ENCODE data around the gene RNF220. TPM values are rescaled to one million over a fixed set of nuclear protein-coding genes. Genes with fewer than 3 reads are reported as not detected.

Gene RNF220
- total and polyA plus RNA-seq, 2 of the 4 experiments (the other 2 are of a cell fraction): 71.8 to 77.1 TPM

- H3K4me1 ChIP-seq (ENCODE audit: control insufficient read depth, insufficient read depth, low read length): no peaks in the 10 kb centered on the region
- H4K8ac ChIP-seq (ENCODE audit: low read depth in 2 of 2, low read length in 2 of 2): no peak overlapping the region
- no peaks in the 10 kb centered on the region for H3K9me1 ChIP-seq (ENCODE audit: insufficient read depth, low read length)
- H2AK9ac ChIP-seq (replicated peaks; ENCODE audit: low read depth, low read length, poor library complexity): no peak overlapping the region
- no peak overlapping the region for H2BK15ac ChIP-seq (ENCODE audit: low read depth, low read length)
- DNase-seq (no peak), ATAC-seq (ENCODE audit: low read depth) (no peak)
- 28% methylated on average over 2 of the region's 5 CpGs; no CpG with 5 or more reads in 1 of the 2 experiments for WGBS, 2 experiments (ENCODE audit: extremely low coverage in 2 of 2, insufficient read length in 1 of 2)
- dilution Hi-C loops (cut with HindIII; ENCODE audit: low sequenced_read_pairs, unreplicated experiment): no loop called here
- peaks cover 58% of the 10 kb centered on the region for H3K27me3 ChIP-seq (ENCODE audit: control insufficient read depth, insufficient read depth, low read length)
- H2BK20ac ChIP-seq (ENCODE audit: low read depth, low read length): no peak overlapping the region
- no peak overlapping the region for H3K56ac ChIP-seq (ENCODE audit: extremely low read depth, insufficient read depth, low read length)
- no peak overlapping the region for H2AFZ ChIP-seq (replicated peaks; ENCODE audit: low read length, poor library complexity)
- ChIA-PET POLR2A (ENCODE audit: unreplicated experiment) (no interaction called here), CTCF (interaction anchor here (0.6 to 2.5 kb wide), 7 partner anchors 9 to 173 kb away, joined by 3 to 11 read pairs (median 3); no protein-coding TSS in a partner anchor)
- no peak overlapping the region for H3K27ac ChIP-seq (ENCODE audit: insufficient read depth, low read length)
- no peaks in the 10 kb centered on the region for H3K36me3 ChIP-seq (ENCODE audit: control insufficient read depth, insufficient read depth, low read length)
- no peak overlapping the region for H2BK5ac ChIP-seq (ENCODE audit: low read depth, low read length, poor library complexity, severe bottlenecking)
- TF ChIP-seq CTCF (conservative IDR thresholded peaks at IDR 0.05; ENCODE audit: low read depth, low read length) (peak; percentile 21; the same call in 1 of the 2 replicates), USF2 (IDR thresholded peaks at IDR 0.05; ENCODE audit: low read depth, low read length) (no peak), BHLHE40 (IDR thresholded peaks at IDR 0.05; ENCODE audit: low read depth, low read length) (no peak), RCOR1 (IDR thresholded peaks at IDR 0.05; ENCODE audit: insufficient replicate concordance, low read length) (no peak), CEBPB (IDR thresholded peaks at IDR 0.05; ENCODE audit: low read depth, low read length) (no peak), NFE2L2 (IDR thresholded peaks at IDR 0.05; ENCODE audit: low read depth, low read length) (no peak), RAD21 (IDR thresholded peaks at IDR 0.05; ENCODE audit: low read length) (0 out of 2 replicates have a peak, but pooled peaks have one; percentile 10), MAZ (IDR thresholded peaks at IDR 0.05; ENCODE audit: borderline replicate concordance, low read depth, low read length) (no peak)
- H4K20me1 ChIP-seq (ENCODE audit: insufficient read depth, low read length): no peaks in the 10 kb centered on the region
- no peak overlapping the region for H3K4ac ChIP-seq (ENCODE audit: low read depth, low read length)
- no TSS peak for BruUV-seq (replicated peaks)
- no peak overlapping the region for H3K4me3 ChIP-seq (ENCODE audit: insufficient read depth, low read depth, low read length)
- H3K9ac ChIP-seq (ENCODE audit: low read depth, low read length): no peak overlapping the region
- H4K91ac ChIP-seq (ENCODE audit: insufficient read depth, low read depth, low read length): no peak overlapping the region
- H2BK120ac ChIP-seq (ENCODE audit: low read depth, low read length): no peak overlapping the region
- in situ Hi-C loops (cut with MboI; ENCODE audit: low sequenced_read_pairs): no loop called here
- intact Hi-C loops (cut with micrococcal nuclease): no loop called here
- H3K18ac ChIP-seq (ENCODE audit: low read depth, low read length): no peak overlapping the region
- H3K23ac ChIP-seq (ENCODE audit: low read depth, low read length): no peak overlapping the region
- H2AK5ac ChIP-seq (ENCODE audit: low read depth, low read length): no peak overlapping the region
- no peaks in the 10 kb centered on the region for H3K79me1 ChIP-seq (ENCODE audit: low read depth in 1 of 2, low read length in 2 of 2)
- H3K4me2 ChIP-seq (ENCODE audit: low read depth, low read length): no peak overlapping the region
- H3K14ac ChIP-seq (replicated peaks; ENCODE audit: low read depth, low read length): no peak overlapping the region
- H3K9me3 ChIP-seq (ENCODE audit: control insufficient read depth, insufficient read depth, low read length): no peaks in the 10 kb centered on the region
- H4K5ac ChIP-seq (ENCODE audit: low read depth, low read length): no peak overlapping the region
Measured at GRCh38 chr1:44571712-44572571, 166.9 kb downstream of the RNF220 start.
